ENCODE measurements around the gene SORCS2.

DNA sequence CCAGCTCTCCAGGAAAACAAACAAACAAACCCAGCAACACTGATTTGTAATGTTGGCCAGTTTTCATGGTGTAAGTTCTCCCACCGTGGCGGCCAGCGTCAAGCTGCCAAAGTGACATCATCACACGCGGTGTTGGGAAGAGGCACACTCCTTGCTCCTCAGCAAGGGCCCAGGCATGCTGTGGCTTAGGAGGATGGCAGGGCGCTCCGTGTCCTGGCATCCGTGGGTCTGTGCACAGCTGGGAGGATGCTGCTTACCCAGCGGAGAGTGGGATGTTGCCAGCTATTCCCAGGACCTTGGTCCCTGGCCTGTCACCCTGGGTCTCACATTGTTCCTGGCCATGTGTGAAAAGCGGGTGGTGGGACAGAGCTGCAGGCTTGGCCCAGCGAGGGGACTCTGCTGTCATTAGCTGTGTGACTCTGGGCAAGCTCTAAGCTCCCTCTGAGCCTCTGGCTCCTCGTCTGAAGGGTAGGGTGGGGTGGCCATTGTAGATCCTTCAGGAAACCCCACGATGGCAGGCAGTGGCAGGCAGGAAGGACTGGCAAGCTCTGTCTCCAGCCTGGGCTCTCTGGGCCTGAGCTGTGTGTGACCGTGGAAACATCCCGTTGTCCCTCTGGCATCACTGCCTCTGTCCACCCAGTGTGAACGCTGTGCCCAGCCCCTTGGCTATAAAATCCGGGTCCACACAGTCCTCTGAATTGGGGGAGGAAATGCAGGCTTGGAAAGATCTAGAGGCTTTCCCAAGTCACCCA, 231.6 kb downstream of the SORCS2 start:
- TF ChIP-seq CTCF (IDR thresholded peaks at IDR 0.05): no peak
- no peak for TF ChIP-seq POLR2AphosphoS5 (IDR thresholded peaks at IDR 0.05)
- TF ChIP-seq POLR2A (IDR thresholded peaks at IDR 0.05): no peak
- TF ChIP-seq EP300 (IDR thresholded peaks at IDR 0.05; ENCODE audit: low read depth): no peak
